HG02588 (cell line): ENCODE data around the gene EFNB1.

Experiments
- ATAC-seq: cut with Tn5 transposase; IDR thresholded peaks from one replicate; pipeline ENCODE4 v1.9.1; 2021; ENCODE audit warnings: mild to moderate bottlenecking, moderate library complexity; ENCODE audit not compliant: unreplicated experiment

Gene EFNB1

DNA sequence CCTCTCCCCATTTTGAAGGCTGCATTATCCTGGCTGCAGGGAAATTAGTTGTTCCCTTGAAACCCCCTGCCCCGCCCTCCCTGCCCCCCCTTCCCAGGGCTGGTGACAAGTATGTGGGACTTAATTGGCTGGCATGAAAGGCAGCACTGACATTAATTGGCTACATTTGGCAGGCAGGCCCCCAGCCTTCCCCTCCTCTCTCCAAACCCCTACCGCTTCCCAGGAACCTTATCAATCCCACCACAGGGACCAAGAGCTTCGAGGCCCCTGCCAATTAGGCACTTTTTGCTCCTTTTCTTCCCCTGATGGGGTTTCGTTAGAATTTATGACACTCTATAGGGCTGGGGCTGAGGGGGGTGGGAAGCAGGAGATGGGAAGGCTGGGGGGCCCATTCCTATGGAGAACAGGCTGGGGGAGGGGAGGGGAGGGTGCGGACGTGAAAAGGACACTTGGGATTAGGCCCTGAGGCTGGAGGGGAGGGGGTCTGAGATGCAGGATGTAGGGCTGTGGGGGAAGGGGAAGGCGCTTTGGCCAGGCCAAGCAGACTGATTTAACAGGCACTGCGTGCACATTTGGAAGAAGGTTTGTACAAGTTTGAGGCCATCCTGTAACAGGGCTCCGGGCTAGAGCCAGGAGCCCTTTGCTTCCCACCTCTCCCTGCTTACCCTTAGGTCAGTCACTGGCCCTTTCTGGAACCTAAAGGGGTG lies 52.2 kb downstream of the EFNB1 start:
- no peak for ATAC-seq

DNA sequence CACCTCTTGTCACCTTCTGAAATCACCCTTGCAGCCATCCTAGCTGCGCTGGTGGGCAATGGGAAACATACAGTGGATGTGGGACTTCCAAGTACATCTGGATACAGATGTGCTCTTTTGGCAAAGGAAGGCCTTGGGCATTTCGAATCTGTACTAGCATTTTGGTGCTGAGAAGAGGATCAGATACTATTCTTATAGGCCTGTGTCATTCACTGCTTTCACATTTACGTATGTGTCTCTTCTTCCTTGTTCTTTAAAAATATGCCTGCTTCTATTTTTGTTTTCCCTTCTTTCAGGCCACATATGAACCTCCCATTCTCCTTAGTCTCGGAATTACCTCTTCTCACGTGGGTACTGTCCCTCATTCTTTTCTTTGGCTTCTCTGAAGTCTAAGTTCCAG lies 53.1 kb downstream of the EFNB1 start:
- ATAC-seq, result no peak

DNA sequence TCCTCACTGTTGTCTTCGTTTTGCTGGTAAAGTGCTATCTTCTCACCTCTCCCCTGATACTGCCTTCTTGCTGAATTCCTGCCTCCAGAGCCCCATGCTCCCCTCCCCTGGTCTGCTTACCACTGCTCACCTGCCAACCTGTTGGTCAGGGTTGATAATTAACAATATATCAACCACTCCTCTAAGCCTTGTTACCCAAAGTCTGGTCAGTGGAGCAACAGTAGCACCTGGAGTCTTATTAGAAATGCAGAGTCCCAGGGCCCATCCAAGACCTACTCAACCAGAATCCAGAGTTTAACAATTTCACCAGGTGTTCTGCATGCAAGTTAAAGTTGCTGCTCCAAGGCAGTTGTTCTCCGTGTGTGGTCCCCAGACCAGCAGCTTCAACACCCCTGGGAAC lies 55.0 kb downstream of the EFNB1 start:
- ATAC-seq, result no peak

DNA sequence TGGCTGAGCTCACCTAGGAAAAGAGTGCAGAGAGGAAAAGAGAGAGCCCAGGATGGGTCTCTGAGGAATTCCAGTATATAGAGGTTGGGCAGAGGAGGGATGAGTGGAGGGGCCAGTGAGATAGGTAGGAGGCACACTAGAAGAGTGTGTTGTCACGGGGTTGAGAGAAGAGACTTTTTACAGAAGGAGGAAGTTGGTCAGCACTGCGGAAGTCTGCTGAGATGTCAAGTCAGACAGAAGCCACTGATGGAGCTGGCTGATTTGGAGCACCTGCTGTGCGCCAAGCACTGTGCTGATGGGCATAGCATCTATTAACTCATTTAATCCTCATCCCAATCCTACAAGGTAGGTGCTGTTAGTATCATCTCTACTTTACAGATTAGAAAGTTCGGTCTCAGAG lies 60.4 kb downstream of the EFNB1 start:
- ATAC-seq, result no peak
